SK-N-SH (cell line): Measurements from ENCODE around the gene AAMP. TPM values are rescaled to one million over a fixed set of nuclear protein-coding genes. Genes with fewer than 3 reads are reported as not detected.

Source experiments
- CTCF ChIA-PET: fragments of 300-600, 350-600 bp; formaldehyde crosslinking; extraction: SDS; loops from one replicate; lab custom pipeline; 2021; lab: Yijun Ruan, JAX
- POLR2A ChIA-PET: fragments of 350-600 bp; sonication (Branson Sonifier 250); formaldehyde crosslinking; extraction: SDS; loops from one replicate; lab custom pipeline; 2020; ENCODE audit warnings: antibody characterized with exemption, inconsistent platforms; lab: Yijun Ruan, JAX
- DNase-seq: peaks from one replicate; pipeline ENCODE4 v3.0.0; 2012
- H2AFZ ChIP-seq: fragments of 200-600 bp; sonication (generic); 2 replicates; pipeline ENCODE4 v1.8.1; 2016; ENCODE audit warnings: antibody characterized with exemption, mild to moderate bottlenecking, low read depth
- H3F3A ChIP-seq: fragments of 200-600 bp; sonication (generic); replicated peaks from 2 replicates; pipeline ENCODE3; 2016; ENCODE audit warnings: antibody characterized with exemption, mild to moderate bottlenecking; ENCODE audit not compliant: insufficient read depth
- H3K27ac ChIP-seq, 2 experiments: fragments of 200-500 bp in 1 of 2; fragments of 200-600 bp in 1 of 2; sonication (Bioruptor generic) in 1 of 2; sonication (generic), shearing (Covaris generic) in 1 of 2; 2 replicates each; pipeline versions ENCODE4 v1.5.1 to v1.6.1; 2014 to 2016; ENCODE audit warnings: low read depth in 2 of 2, inconsistent platforms in 1 of 2, low read length in 1 of 2, mild to moderate bottlenecking in 1 of 2, mixed read lengths in 1 of 2
- H3K27me3 ChIP-seq: fragments of 200-600 bp; sonication (generic), shearing (Covaris generic); 2 replicates; pipeline ENCODE4 v1.6.1; 2016; ENCODE audit warnings: mixed run types; ENCODE audit not compliant: insufficient read depth
- H3K36me3 ChIP-seq, 2 experiments: fragments of 200-500 bp in 1 of 2; fragments of 200-600 bp in 1 of 2; sonication (Bioruptor generic) in 1 of 2; sonication (generic) in 1 of 2; replicated peaks in 1 of 2; 2 replicates each; pipeline versions ENCODE3 to v1.5.1; 2014 to 2016; ENCODE audit warnings: low read length in 1 of 2, mild to moderate bottlenecking in 1 of 2; ENCODE audit not compliant: insufficient read depth in 2 of 2, control insufficient read depth in 1 of 2
- H3K4me1 ChIP-seq, 2 experiments: fragments of 200-500 bp in 1 of 2; fragments of 200-600 bp in 1 of 2; sonication (Bioruptor generic) in 1 of 2; sonication (generic), shearing (Covaris generic) in 1 of 2; 2 replicates each; pipeline versions ENCODE4 v1.5.1 to v1.6.1; 2014 to 2016; ENCODE audit warnings: low read depth in 1 of 2, low read length in 1 of 2, mixed run types in 1 of 2; ENCODE audit not compliant: insufficient read depth in 2 of 2, control insufficient read depth in 1 of 2
- H3K4me2 ChIP-seq: fragments of 200-600 bp; sonication (generic), shearing (Covaris generic); 2 replicates; pipeline ENCODE4 v1.6.1; 2017; ENCODE audit warnings: mixed run types
- H3K4me3 ChIP-seq, 2 experiments: fragments of 200-500 bp in 1 of 2; fragments of 200-600 bp in 1 of 2; sonication (Bioruptor generic) in 1 of 2; sonication (generic), shearing (Covaris generic) in 1 of 2; 2 replicates each; pipeline versions ENCODE4 v1.5.1 to v1.8.1; 2014 to 2016; ENCODE audit warnings: low read depth in 2 of 2, inconsistent platforms in 1 of 2, low read length in 1 of 2, mild to moderate bottlenecking in 1 of 2, mixed read lengths in 1 of 2, moderate library complexity in 1 of 2
- H3K79me2 ChIP-seq: fragments of 200-600 bp; sonication (generic); 2 replicates; pipeline ENCODE4 v1.8.1; 2017; ENCODE audit warnings: mild to moderate bottlenecking; ENCODE audit not compliant: insufficient read depth
- H3K9ac ChIP-seq: fragments of 200-600 bp; sonication (generic); 2 replicates; pipeline ENCODE4 v1.6.1; 2017; ENCODE audit warnings: mixed run types
- H3K9me2 ChIP-seq: fragments of 200-600 bp; sonication (generic); 2 replicates; pipeline ENCODE4 v1.6.1; 2017; ENCODE audit warnings: mixed run types
- H3K9me3 ChIP-seq: fragments of 200-600 bp; sonication (generic); 2 replicates; pipeline ENCODE4 v1.6.1; 2017; ENCODE audit warnings: mixed run types, mild to moderate bottlenecking, moderate library complexity
- H4K20me1 ChIP-seq: fragments of 200-600 bp; sonication (generic); 2 replicates; pipeline ENCODE4 v1.6.1; 2017; ENCODE audit warnings: mild to moderate bottlenecking, mixed run types; ENCODE audit not compliant: insufficient read depth
- CHD2 ChIP-seq: fragments of 150-350 bp; IDR thresholded peaks from 2 replicates; pipeline ENCODE4 v1.6.1; 2018; ENCODE audit warnings: low read length; ENCODE audit not compliant: partially characterized antibody
- EZH2phosphoT487 ChIP-seq: fragments of 200-600 bp; sonication (generic); IDR thresholded peaks from 2 replicates; pipeline ENCODE4 v1.6.1; 2017; ENCODE audit warnings: low read depth, mixed run types, mild to moderate bottlenecking, antibody characterized with exemption, moderate library complexity, borderline replicate concordance
- GABPA ChIP-seq: IDR thresholded peaks from 2 replicates; pipeline ENCODE4 v1.4.0; 2012; ENCODE audit warnings: low read depth, mild to moderate bottlenecking
- MEF2A ChIP-seq: IDR thresholded peaks from 2 replicates; pipeline ENCODE4 v1.4.0; 2012; ENCODE audit warnings: low read depth, borderline replicate concordance
- MXI1 ChIP-seq: IDR thresholded peaks from 2 replicates; pipeline ENCODE4 v1.6.1; 2012; ENCODE audit warnings: mild to moderate bottlenecking, low read depth, low read length, improper control_type of control experiment
- NFIC ChIP-seq: IDR thresholded peaks from 2 replicates; pipeline ENCODE4 v1.4.0; 2012; ENCODE audit warnings: borderline replicate concordance
- POLR2AphosphoS5 ChIP-seq: IDR thresholded peaks from 2 replicates; pipeline ENCODE4 v1.6.1; 2012; ENCODE audit warnings: low read depth, low read length
- RAD21 ChIP-seq: IDR thresholded peaks from 2 replicates; pipeline ENCODE4 v1.6.1; 2012; ENCODE audit warnings: mild to moderate bottlenecking, low read length
- RCOR1 ChIP-seq: fragments of 150-350 bp; IDR thresholded peaks from 2 replicates; pipeline ENCODE4 v1.6.1; 2017; ENCODE audit warnings: antibody characterized with exemption, low read length
- RFX5 ChIP-seq: IDR thresholded peaks from 2 replicates; pipeline ENCODE4 v1.6.1; 2012; ENCODE audit warnings: mild to moderate bottlenecking, improper control_type of control experiment, low read length
- RXRA ChIP-seq: IDR thresholded peaks from 2 replicates; pipeline ENCODE4 v1.4.0; 2012; ENCODE audit warnings: low read depth, mild to moderate bottlenecking, borderline replicate concordance
- SMC3 ChIP-seq: IDR thresholded peaks from 2 replicates; pipeline ENCODE4 v1.6.1; 2012; ENCODE audit warnings: low read depth, low read length, improper control_type of control experiment
- TAF1 ChIP-seq: IDR thresholded peaks from 2 replicates; pipeline ENCODE4 v1.6.1; 2012; ENCODE audit warnings: low read depth, mild to moderate bottlenecking, low read length, moderate library complexity, borderline replicate concordance
- TCF12 ChIP-seq: IDR thresholded peaks from 2 replicates; pipeline ENCODE4 v1.4.0; 2012
- TEAD4 ChIP-seq: IDR thresholded peaks from 2 replicates; pipeline ENCODE4 v1.4.0; 2012; ENCODE audit warnings: mild to moderate bottlenecking, borderline replicate concordance; ENCODE audit not compliant: insufficient read depth
- YY1 ChIP-seq: IDR thresholded peaks from 2 replicates; pipeline ENCODE4 v1.4.0; 2012; ENCODE audit warnings: low read depth, mild to moderate bottlenecking
- WGBS: methylation state at CpG from one replicate; pipeline ENCODE4 v1.1.6; 2017; ENCODE audit warnings: low lambda C conversion rate; 5-methylcytosine and 5-hydroxymethylcytosine counted together
- polyA plus RNA-seq, 3 experiments: library from polyadenylated mRNA; depleted of rRNA; stranded (reverse); fragments of >200 nt; gene quantifications; 2 replicates each; pipeline ENCODE4 v1.2.3, GENCODE V29; 2012
- TF ChIP-seq, protein P1 (sequence below): fragments of 150-350 bp; IDR thresholded peaks from 2 replicates; pipeline ENCODE4 v1.6.1; 2017; ENCODE audit warnings: antibody characterized with exemption, low read length, low read depth, borderline replicate concordance
- TF ChIP-seq, protein P2 (sequence below): fragments of 200-600 bp; sonication (generic); IDR thresholded peaks from 2 replicates; pipeline ENCODE4 v1.6.1; 2017; ENCODE audit warnings: antibody characterized with exemption, mild to moderate bottlenecking, moderate library complexity
- TF ChIP-seq, protein P3 (sequence below): IDR thresholded peaks from 2 replicates; pipeline ENCODE4 v1.6.1; 2012; ENCODE audit warnings: mild to moderate bottlenecking, low read depth, low read length, moderate library complexity
- TF ChIP-seq, protein P4 (sequence below): IDR thresholded peaks from 2 replicates; pipeline ENCODE4 v1.4.0; 2012; ENCODE audit warnings: low read depth, borderline replicate concordance
- TF ChIP-seq, protein P5 (sequence below): IDR thresholded peaks from 2 replicates; pipeline ENCODE4 v1.4.0; 2012; ENCODE audit warnings: low read depth
- TF ChIP-seq, protein P6 (sequence below): fragments of 150-350 bp; IDR thresholded peaks from 2 replicates; pipeline ENCODE4 v1.6.1; 2016; ENCODE audit warnings: mild to moderate bottlenecking, low read depth, low read length

The AAMP gene
- polyA plus RNA-seq, 1 of the 3 experiments (the other 2 are of a cell fraction): 276 TPM

DNA sequence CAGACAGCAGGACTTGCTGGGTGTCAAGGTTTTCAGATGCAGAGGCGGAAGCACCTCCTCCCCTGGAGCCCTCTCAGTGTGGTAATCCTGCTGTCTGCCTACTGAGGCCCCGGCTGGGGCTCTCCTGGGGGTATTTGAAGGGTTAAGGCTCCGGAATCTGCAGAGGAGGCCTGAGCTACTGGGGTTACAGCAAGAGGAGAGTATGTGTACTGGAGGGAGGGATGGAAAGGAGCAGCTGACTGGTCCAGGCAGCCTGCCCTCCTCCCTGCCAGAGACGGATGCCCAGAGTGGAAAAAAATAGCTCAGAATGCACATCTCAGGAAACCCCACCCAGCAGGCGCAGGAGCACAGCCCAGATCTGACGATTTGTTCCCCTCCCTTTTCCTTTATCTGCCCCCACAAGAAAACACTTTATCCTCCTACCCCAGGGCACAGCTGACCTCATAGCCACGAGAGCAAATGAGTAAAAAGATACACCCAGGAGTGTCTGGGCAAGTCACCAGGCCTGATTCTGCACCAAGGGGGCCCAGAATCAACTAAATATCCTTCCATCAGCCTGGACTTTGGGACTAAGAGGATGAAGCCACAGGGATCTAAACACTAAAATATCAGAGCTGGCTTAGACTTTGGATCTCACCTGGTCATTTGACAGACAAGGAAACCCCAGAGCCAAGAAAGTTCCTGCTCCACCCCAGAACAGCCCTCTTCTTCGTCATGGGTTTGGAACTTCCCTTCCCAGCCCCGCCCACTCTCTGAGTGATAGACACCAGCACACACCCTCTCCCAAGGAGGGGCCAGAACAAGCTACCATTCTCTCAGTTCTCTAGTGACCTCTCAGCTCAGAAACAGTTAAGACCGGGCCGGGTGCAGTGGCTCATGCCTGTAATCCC, 16.9 kb upstream of the AAMP start (continued):
- TF ChIP-seq RCOR1 (no peak), RFX5 (no peak), TAF1 (peak; percentile 65; the same call in 1 of the 2 replicates), YY1 (0 out of 2 replicates have a peak, but pooled peaks have one; percentile 24), CHD2 (no peak)
- TF ChIP-seq, protein P1, sequence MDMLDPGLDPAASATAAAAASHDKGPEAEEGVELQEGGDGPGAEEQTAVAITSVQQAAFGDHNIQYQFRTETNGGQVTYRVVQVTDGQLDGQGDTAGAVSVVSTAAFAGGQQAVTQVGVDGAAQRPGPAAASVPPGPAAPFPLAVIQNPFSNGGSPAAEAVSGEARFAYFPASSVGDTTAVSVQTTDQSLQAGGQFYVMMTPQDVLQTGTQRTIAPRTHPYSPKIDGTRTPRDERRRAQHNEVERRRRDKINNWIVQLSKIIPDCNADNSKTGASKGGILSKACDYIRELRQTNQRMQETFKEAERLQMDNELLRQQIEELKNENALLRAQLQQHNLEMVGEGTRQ: no peak

DNA sequence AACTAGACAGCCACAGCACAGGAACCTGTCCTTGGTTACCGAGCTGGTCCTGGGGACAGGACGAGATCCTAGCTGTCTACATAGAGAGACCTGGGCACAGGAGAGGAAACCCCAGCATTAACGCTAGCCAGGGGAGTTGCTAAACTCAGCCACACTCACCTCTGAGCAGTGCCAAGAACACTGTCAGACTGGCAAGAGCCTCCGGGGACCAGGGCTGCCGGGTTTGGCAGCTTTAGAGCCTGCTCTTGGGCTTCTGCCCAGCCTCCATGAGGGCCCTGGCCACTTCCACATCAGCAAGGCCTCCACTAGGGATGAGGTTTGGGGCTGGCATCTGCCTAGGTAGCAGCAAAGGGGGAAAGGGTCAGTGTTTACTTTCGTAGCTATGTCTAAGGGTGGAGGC, 15.7 kb upstream of the AAMP start:
- 0 out of 2 replicates have a peak, but pooled peaks cover 3% of the 10 kb centered on the region for H3K79me2 ChIP-seq
- peak overlapping the region in 1 of 2 experiments; percentile 99; a peak in 2 of 4 replicates for H3K27ac ChIP-seq
- CTCF ChIA-PET: interaction anchor here (1.2 to 5.3 kb wide), 6 partner anchors 11 to 110 kb away, joined by 5 to 47 read pairs (median 8); partner anchors contain the start of genes CATIP and PNKD
- WGBS: 88% methylated on average over 6 of the region's 6 CpGs
- H3K9me3 ChIP-seq: no peaks in the 10 kb centered on the region
- H3K9ac ChIP-seq: peak overlapping the region; percentile 80
- no peak overlapping the region for H3K4me3 ChIP-seq
- H3K4me1 ChIP-seq: peaks cover 12 to 37% of the 10 kb centered on the region in 2 experiments; a peak in 3 of 4 replicates
- no peaks in the 10 kb centered on the region for H4K20me1 ChIP-seq
- no peaks in the 10 kb centered on the region for H3K9me2 ChIP-seq
- H3K36me3 ChIP-seq: no peaks in the 10 kb centered on the region
- no peak for DNase-seq
- H3K27me3 ChIP-seq: no peaks in the 10 kb centered on the region
- peaks cover 14% of the 10 kb centered on the region for H3F3A ChIP-seq
- no peak overlapping the region for H2AFZ ChIP-seq
- POLR2A ChIA-PET: no interaction called here
- peak overlapping the region; percentile 96 for H3K4me2 ChIP-seq
- TF ChIP-seq RAD21 (no peak), CHD2 (no peak), TEAD4 (no peak), EZH2phosphoT487 (no peak), POLR2AphosphoS5 (no peak), SMC3 (no peak), MEF2A (no peak), TCF12 (no peak), MXI1 (no peak), YY1 (no peak), GABPA (no peak), RXRA (no peak), NFIC (no peak)
- TF ChIP-seq, protein P2, sequence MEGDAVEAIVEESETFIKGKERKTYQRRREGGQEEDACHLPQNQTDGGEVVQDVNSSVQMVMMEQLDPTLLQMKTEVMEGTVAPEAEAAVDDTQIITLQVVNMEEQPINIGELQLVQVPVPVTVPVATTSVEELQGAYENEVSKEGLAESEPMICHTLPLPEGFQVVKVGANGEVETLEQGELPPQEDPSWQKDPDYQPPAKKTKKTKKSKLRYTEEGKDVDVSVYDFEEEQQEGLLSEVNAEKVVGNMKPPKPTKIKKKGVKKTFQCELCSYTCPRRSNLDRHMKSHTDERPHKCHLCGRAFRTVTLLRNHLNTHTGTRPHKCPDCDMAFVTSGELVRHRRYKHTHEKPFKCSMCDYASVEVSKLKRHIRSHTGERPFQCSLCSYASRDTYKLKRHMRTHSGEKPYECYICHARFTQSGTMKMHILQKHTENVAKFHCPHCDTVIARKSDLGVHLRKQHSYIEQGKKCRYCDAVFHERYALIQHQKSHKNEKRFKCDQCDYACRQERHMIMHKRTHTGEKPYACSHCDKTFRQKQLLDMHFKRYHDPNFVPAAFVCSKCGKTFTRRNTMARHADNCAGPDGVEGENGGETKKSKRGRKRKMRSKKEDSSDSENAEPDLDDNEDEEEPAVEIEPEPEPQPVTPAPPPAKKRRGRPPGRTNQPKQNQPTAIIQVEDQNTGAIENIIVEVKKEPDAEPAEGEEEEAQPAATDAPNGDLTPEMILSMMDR: no peak
- TF ChIP-seq, protein P3, sequence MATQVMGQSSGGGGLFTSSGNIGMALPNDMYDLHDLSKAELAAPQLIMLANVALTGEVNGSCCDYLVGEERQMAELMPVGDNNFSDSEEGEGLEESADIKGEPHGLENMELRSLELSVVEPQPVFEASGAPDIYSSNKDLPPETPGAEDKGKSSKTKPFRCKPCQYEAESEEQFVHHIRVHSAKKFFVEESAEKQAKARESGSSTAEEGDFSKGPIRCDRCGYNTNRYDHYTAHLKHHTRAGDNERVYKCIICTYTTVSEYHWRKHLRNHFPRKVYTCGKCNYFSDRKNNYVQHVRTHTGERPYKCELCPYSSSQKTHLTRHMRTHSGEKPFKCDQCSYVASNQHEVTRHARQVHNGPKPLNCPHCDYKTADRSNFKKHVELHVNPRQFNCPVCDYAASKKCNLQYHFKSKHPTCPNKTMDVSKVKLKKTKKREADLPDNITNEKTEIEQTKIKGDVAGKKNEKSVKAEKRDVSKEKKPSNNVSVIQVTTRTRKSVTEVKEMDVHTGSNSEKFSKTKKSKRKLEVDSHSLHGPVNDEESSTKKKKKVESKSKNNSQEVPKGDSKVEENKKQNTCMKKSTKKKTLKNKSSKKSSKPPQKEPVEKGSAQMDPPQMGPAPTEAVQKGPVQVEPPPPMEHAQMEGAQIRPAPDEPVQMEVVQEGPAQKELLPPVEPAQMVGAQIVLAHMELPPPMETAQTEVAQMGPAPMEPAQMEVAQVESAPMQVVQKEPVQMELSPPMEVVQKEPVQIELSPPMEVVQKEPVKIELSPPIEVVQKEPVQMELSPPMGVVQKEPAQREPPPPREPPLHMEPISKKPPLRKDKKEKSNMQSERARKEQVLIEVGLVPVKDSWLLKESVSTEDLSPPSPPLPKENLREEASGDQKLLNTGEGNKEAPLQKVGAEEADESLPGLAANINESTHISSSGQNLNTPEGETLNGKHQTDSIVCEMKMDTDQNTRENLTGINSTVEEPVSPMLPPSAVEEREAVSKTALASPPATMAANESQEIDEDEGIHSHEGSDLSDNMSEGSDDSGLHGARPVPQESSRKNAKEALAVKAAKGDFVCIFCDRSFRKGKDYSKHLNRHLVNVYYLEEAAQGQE: no peak
- TF ChIP-seq, protein P4, sequence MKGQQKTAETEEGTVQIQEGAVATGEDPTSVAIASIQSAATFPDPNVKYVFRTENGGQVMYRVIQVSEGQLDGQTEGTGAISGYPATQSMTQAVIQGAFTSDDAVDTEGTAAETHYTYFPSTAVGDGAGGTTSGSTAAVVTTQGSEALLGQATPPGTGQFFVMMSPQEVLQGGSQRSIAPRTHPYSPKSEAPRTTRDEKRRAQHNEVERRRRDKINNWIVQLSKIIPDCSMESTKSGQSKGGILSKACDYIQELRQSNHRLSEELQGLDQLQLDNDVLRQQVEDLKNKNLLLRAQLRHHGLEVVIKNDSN: no peak
- TF ChIP-seq, protein P5, sequence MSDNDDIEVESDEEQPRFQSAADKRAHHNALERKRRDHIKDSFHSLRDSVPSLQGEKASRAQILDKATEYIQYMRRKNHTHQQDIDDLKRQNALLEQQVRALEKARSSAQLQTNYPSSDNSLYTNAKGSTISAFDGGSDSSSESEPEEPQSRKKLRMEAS: no peak
- TF ChIP-seq, protein P6, sequence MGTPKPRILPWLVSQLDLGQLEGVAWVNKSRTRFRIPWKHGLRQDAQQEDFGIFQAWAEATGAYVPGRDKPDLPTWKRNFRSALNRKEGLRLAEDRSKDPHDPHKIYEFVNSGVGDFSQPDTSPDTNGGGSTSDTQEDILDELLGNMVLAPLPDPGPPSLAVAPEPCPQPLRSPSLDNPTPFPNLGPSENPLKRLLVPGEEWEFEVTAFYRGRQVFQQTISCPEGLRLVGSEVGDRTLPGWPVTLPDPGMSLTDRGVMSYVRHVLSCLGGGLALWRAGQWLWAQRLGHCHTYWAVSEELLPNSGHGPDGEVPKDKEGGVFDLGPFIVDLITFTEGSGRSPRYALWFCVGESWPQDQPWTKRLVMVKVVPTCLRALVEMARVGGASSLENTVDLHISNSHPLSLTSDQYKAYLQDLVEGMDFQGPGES: no peak
